WTC11 (cell line): Measurements from ENCODE around the gene PRXL2B.

ENCODE experiments used
- CREM ChIP-seq: sonication (generic); formaldehyde crosslinking; IDR thresholded peaks from 2 replicates; pipeline ENCODE4 v1.8.1; 2022; ENCODE audit warnings: mild to moderate bottlenecking, missing genetic modification reagents, moderate library complexity
- ESRRA ChIP-seq: sonication (generic); formaldehyde crosslinking; IDR thresholded peaks from 2 replicates; pipeline ENCODE4 v1.8.1; 2022; ENCODE audit warnings: mild to moderate bottlenecking, missing genetic modification reagents, borderline replicate concordance
- KAT7 ChIP-seq: sonication (generic); formaldehyde crosslinking; IDR thresholded peaks from 2 replicates; pipeline ENCODE4 v1.8.1; 2023; ENCODE audit warnings: missing genetic modification reagents, mild to moderate bottlenecking, borderline replicate concordance
- NFYB ChIP-seq: sonication (generic); formaldehyde crosslinking; conservative IDR thresholded peaks from 2 replicates; pipeline ENCODE4 v1.8.0; 2022; ENCODE audit warnings: low read depth, missing genetic modification reagents
- NR3C1 ChIP-seq: sonication (generic); formaldehyde crosslinking; conservative IDR thresholded peaks from 2 replicates; pipeline ENCODE4 v1.8.1; 2023; ENCODE audit warnings: low read depth, mild to moderate bottlenecking, missing genetic modification reagents
- SMAD3 ChIP-seq: sonication (generic); formaldehyde crosslinking; IDR thresholded peaks from 2 replicates; pipeline ENCODE4 v1.8.0; 2022; ENCODE audit warnings: missing genetic modification reagents, mild to moderate bottlenecking, borderline replicate concordance
- TEAD1 ChIP-seq: sonication (generic); formaldehyde crosslinking; IDR thresholded peaks from 2 replicates; pipeline ENCODE4 v1.8.0; 2022; ENCODE audit warnings: mild to moderate bottlenecking, missing genetic modification reagents
- TEAD4 ChIP-seq: sonication (generic); formaldehyde crosslinking; IDR thresholded peaks from 2 replicates; pipeline ENCODE4 v1.8.0; 2022; ENCODE audit warnings: mild to moderate bottlenecking, missing genetic modification reagents
- ZNF423 ChIP-seq: fragments of 250-450 bp; sonication (Bioruptor Pico); IDR thresholded peaks from 2 replicates; pipeline ENCODE4 v2.1.2; 2022; ENCODE audit warnings: mild to moderate bottlenecking, moderate library complexity
- TF ChIP-seq, protein P1 (sequence below): fragments of 200-600 bp; IDR thresholded peaks from 2 replicates; pipeline ENCODE4 v1.8.0; 2022; ENCODE audit warnings: antibody characterized with exemption
- TF ChIP-seq, protein P2 (sequence below): sonication (generic); formaldehyde crosslinking; IDR thresholded peaks from 2 replicates; pipeline ENCODE4 v1.8.1; 2022; ENCODE audit warnings: missing genetic modification reagents, borderline replicate concordance
- TF ChIP-seq, protein P3 (sequence below): sonication (generic); formaldehyde crosslinking; IDR thresholded peaks from 2 replicates; pipeline ENCODE4 v1.8.1; 2022; ENCODE audit warnings: low read depth, mild to moderate bottlenecking, moderate library complexity, missing genetic modification reagents, borderline replicate concordance
- TF ChIP-seq, protein P4 (sequence below): sonication (generic); formaldehyde crosslinking; IDR thresholded peaks from 2 replicates; pipeline ENCODE4 v1.8.1; 2022; ENCODE audit warnings: mild to moderate bottlenecking, missing genetic modification reagents, moderate library complexity, borderline replicate concordance
- TF ChIP-seq, protein P5 (sequence below): sonication (generic); formaldehyde crosslinking; IDR thresholded peaks from 2 replicates; pipeline ENCODE4 v1.8.0; 2022; ENCODE audit warnings: mild to moderate bottlenecking, missing genetic modification reagents

DNA sequence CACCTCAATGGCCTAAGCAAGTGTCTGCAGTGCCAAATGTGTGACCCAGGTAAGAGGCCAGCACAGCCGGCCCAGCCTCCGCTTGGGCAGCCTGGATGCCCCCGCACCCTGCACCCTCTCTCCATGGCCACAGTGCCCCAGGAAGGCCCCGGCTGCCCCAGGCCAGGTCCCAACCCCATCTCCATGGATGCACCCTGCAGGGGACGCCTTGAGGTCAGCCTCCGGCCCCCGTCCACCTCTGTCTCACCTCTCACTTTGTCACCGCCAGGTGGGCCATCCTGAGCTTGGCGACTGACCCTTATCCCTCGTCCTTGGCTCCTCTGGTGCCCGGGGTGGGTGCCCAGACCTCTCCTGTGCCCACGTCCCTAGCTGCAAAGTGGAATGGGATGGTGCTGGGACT lies 28.2 kb upstream of the PRXL2B start:
- TF ChIP-seq ESRRA (CRISPR knock-in tag) (no peak), NFYB (no peak), ZNF423 (CRISPR knock-in tag) (no peak), TEAD4 (no peak), NR3C1 (CRISPR knock-in tag) (no peak), TEAD1 (CRISPR knock-in tag) (no peak), SMAD3 (CRISPR knock-in tag) (no peak), CREM (CRISPR knock-in tag) (no peak), KAT7 (no peak)
- TF ChIP-seq, protein P1, sequence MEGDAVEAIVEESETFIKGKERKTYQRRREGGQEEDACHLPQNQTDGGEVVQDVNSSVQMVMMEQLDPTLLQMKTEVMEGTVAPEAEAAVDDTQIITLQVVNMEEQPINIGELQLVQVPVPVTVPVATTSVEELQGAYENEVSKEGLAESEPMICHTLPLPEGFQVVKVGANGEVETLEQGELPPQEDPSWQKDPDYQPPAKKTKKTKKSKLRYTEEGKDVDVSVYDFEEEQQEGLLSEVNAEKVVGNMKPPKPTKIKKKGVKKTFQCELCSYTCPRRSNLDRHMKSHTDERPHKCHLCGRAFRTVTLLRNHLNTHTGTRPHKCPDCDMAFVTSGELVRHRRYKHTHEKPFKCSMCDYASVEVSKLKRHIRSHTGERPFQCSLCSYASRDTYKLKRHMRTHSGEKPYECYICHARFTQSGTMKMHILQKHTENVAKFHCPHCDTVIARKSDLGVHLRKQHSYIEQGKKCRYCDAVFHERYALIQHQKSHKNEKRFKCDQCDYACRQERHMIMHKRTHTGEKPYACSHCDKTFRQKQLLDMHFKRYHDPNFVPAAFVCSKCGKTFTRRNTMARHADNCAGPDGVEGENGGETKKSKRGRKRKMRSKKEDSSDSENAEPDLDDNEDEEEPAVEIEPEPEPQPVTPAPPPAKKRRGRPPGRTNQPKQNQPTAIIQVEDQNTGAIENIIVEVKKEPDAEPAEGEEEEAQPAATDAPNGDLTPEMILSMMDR, result no peak
- TF ChIP-seq, protein P2, sequence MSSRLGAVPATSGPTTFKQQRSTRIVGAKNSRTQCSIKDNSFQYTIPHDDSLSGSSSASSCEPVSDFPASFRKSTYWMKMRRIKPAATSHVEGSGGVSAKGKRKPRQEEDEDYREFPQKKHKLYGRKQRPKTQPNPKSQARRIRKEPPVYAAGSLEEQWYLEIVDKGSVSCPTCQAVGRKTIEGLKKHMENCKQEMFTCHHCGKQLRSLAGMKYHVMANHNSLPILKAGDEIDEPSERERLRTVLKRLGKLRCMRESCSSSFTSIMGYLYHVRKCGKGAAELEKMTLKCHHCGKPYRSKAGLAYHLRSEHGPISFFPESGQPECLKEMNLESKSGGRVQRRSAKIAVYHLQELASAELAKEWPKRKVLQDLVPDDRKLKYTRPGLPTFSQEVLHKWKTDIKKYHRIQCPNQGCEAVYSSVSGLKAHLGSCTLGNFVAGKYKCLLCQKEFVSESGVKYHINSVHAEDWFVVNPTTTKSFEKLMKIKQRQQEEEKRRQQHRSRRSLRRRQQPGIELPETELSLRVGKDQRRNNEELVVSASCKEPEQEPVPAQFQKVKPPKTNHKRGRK (CRISPR knock-in tag), result no peak
- TF ChIP-seq, protein P3, sequence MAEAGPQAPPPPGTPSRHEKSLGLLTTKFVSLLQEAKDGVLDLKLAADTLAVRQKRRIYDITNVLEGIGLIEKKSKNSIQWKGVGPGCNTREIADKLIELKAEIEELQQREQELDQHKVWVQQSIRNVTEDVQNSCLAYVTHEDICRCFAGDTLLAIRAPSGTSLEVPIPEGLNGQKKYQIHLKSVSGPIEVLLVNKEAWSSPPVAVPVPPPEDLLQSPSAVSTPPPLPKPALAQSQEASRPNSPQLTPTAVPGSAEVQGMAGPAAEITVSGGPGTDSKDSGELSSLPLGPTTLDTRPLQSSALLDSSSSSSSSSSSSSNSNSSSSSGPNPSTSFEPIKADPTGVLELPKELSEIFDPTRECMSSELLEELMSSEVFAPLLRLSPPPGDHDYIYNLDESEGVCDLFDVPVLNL (CRISPR knock-in tag), result no peak
- TF ChIP-seq, protein P4, sequence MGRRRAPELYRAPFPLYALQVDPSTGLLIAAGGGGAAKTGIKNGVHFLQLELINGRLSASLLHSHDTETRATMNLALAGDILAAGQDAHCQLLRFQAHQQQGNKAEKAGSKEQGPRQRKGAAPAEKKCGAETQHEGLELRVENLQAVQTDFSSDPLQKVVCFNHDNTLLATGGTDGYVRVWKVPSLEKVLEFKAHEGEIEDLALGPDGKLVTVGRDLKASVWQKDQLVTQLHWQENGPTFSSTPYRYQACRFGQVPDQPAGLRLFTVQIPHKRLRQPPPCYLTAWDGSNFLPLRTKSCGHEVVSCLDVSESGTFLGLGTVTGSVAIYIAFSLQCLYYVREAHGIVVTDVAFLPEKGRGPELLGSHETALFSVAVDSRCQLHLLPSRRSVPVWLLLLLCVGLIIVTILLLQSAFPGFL (CRISPR knock-in tag), result no peak
- TF ChIP-seq, protein P5, sequence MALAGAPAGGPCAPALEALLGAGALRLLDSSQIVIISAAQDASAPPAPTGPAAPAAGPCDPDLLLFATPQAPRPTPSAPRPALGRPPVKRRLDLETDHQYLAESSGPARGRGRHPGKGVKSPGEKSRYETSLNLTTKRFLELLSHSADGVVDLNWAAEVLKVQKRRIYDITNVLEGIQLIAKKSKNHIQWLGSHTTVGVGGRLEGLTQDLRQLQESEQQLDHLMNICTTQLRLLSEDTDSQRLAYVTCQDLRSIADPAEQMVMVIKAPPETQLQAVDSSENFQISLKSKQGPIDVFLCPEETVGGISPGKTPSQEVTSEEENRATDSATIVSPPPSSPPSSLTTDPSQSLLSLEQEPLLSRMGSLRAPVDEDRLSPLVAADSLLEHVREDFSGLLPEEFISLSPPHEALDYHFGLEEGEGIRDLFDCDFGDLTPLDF (CRISPR knock-in tag), result no peak
